Right renal pelvis (tissue), 4 donors: ENCODE measurements around the gene RIPK1. TPM values are rescaled to one million over a fixed set of nuclear protein-coding genes. Genes with fewer than 3 reads are reported as not detected.
A peak's percentile ranks its signal among the peaks of the same experiment; 100 is the strongest.
"Not testable (repeated sequence)": the region's sequence is repeated elsewhere in the genome, so short reads cannot be mapped to it uniquely, and the experiment has no call there.

ENCODE experiments used
- DNase-seq, 4 donors: peaks; one replicate each; pipeline ENCODE4 v3.0.0-alpha.2; 2013; ENCODE audit warnings: low read depth in 4 of 4, low spot score in 3 of 4, missing footprints in 1 of 4
- polyA plus RNA-seq, 4 donors: library from polyadenylated mRNA; unstranded; fragments of 120-200 nt; gene quantifications; one replicate each; pipeline ENCODE4 v1.2.1, GENCODE V29; 2013; ENCODE audit not compliant: insufficient read length in 4 of 4

The RIPK1 gene
- polyA plus RNA-seq, 4 donors: 23.5 to 28.6 (median 26.9) TPM

DNA sequence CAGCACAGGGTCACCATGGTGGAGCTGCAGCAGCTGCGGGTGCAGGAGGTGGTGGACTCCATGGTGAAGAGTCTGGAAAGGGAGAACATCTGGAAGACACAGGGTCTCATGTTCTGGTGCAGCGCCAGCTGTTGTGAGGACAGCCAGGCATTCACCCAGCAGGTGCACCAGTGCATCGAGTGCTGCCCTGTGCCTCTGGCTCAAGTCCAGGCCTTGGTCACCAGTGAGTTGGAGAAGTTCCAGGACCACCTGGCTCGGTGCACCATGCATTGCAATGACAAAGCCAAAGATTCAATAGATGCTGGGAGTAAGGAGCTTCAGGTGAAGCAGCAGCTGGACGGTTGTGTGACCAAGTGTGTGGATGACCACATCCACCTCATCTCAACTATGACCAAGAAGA lies 22.9 kb upstream of the RIPK1 start:
- no peak for DNase-seq

DNA sequence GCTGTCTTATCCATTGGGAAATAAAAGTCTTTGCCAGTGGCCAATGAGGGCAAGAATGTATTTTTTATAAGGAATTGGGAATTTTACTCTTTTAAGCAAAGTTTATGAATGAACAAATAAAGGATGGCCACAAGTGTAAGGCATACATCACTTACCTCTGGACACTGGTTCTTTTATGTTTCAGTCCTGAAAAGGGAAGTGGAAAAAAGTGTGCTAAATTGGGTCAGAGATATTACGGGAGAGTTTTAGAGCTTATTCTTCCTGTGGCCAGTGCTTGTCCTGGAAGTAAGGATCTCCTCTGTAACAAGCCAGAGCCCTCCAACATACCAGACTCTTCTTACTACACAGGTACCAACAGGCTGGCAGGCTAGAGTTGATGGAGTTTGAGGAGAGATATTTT lies 22.5 kb upstream of the RIPK1 start:
- no peak for DNase-seq

DNA sequence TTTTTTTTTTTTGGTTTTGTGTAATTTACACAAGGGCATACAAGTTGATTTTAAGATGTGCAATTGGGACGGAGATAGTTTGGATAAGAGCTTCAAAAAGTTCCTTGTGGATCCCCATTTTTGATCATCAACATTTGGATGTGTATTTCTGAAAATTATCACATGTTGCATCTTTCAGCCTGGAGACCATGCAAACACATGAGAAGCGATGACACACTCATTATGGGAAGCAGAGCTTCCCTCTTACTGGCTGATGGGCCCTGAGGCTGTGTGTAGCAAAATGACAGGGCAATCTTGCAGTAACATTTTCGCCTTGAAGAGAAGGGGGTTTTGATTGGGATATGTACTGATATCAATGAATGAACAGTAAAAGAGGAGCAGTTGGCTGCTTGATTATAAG lies 22.0 kb upstream of the RIPK1 start:
- DNase-seq: no peak

DNA sequence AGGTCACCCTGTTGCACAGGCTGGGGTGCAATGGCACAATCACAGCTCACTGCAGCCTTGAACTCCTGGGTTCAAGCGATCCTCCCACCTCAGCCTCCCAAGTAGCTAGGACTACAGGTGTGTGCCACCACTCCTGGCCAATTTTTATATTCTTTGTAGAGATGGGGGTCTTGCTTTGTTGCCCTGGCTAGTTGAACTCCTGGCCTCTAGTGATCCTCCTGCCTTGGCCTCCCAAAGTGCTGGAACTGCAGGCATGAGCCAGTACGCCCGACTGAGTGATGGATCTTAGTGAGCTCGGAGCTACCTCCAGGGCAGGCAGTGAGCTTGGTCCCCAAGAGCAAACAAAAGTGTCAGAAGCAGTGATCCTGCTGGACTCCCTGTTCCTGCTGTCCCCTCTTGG lies 20.3 kb upstream of the RIPK1 start:
- not testable (repeated sequence) for DNase-seq

DNA sequence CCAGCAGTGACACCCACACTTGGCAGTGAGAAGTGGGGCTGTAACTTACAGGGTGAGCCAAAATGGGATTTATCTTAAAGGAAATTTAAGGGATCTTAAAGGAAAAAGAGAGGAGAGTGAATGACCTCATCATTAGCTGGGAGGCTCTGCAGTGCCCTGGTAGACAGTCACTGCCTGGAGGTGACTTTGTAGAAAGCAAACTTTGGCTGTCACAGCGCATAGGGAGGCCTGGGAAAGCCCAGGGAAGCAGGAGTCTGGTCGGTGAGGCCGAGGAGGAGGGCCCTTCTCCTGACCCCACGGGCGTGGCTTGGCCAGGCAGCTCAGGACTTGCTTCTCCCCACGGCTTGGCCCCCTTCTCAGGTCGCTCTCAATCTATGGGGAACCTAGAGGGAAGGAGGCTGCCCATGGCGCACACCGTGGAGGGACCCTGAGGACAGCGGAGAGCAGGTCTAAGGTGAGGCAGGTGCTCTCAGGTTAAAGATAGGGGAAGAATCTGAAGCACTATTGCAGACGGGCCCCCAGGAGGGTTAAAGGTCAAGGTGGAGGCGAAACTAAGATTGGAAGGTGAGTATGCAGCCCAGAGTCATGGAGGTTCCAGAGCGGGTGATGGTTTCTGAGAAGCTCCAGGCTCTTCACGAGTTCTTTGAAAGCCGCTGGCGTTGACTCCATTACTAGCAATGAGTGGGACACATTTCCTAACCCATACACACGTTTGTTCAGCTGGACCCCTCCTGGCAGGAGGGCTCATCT lies 15.6 kb upstream of the RIPK1 start:
- no peak for DNase-seq

DNA sequence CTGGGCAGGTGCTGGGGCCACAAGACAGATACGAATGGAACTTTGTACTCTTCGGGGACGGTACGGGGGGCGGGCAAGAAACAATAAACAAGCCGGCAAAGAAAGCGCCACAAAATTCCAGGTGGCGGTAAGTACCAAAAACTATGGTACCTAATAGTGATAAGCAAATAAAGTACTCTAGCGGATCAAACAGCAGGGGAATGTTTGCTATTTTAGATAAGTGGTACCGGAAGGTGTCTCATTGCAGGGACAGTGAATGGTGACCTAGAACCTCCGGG lies 15.1 kb upstream of the RIPK1 start:
- DNase-seq: no peak

DNA sequence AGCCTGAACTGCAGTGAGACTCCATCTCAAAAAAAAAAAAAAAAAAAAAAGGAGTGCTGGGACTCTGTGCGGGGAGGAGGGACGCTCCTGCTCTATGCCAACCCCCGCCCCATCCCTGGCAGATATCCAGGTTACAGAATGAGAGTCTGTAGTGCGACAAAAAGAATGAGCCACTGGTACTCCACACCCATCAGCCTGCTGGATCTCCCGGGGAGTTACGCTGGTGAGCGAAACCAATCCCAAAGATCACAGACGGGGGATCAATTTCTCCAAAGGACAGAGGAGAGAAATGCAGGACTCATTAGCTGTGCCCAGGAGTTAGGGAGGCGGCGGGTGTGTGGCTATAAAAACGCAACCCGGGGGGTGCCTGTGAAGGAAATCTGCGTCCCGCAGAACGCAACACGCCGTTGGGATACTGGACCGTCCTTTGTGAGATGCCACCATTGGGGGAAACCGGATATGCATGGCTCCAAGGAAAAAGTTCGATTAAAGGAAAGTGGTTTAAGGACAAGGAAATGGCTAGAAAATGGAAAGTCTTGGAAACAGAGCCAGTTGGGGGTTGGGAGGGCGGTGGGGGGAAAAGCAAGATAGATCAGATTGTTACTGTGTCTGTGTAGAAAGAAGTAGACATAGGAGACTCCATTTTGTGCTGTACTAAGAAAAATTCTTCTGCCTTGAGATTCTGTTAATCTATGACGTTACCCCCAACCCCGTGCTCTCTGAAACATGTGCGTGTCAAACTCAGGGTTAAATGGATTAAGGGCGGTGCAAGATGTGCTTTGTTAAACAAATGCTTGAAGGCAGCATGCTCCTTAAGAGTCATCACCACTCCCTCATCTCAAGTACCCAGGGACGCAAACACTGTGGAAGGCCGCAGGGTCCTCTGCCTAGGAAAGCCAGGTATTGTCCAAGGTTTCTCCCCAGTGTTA lies 13.8 kb upstream of the RIPK1 start:
- DNase-seq: not testable (repeated sequence)

DNA sequence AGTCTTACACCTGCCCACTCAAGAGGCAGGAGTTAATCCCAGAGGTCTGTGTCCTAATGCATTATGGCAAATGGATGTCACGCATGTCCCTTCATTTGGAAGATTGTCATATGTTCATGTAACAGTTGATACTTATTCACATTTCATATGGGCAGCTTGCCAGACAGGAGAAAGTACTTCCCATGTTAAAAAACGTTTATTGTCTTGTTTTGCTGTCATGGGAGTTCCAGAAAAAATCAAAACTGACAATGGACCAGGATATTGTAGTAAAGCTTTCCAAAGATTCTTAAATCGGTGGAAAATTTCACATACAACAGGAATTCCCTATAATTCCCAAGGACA lies 13.2 kb upstream of the RIPK1 start:
- DNase-seq: not testable (repeated sequence)

DNA sequence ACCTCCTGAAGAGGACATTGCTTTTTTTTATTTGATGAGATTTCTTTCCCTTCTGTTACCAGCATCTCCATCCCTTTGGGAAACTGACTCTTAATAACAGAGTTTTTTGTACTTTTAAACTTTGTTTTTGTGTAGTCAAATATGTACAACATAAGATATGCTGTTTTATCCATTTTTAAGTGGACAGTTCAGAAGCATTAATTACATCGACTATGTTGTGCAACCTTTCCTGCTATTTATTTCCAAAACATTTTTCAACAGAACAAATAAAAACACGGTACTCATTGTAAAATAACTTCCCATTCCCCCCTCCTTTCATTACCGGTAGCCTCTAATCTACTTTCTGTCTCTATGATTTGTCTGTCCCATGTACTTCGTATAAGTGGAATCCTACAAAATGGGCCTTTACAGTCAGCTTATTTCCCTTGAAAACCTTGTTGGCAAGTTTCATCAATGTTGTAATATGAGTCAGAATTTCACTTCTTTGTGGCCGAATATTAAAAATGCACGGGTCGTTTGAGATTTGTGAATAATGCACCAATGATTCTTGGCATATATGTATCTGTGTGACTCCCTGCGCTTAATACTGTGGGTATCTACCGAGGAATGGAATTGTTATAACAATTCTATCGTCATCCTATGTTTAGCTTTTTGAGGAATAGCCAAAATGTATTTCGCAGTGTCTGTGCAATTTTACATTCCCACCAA lies 11.1 kb upstream of the RIPK1 start:
- no peak for DNase-seq

DNA sequence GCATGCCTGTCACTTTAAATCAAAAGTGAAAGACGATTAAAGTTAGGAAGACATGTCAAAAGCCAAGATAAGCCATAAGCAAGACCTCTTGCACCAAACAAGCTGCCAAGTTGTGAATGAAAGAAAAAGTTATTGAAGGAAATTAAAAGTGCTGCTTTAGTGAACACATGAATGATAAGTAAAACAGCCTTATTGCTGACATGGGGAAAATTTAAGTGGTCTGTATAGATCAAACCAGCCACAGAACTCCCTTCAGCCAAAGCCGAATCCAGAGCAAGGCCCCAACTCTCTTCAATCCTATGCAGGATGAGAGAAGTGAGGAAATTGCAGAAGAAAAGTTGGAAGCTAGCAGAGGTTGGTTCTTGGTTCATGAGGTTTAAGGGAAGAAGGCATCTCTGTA lies 9.3 kb upstream of the RIPK1 start:
- DNase-seq: no peak

DNA sequence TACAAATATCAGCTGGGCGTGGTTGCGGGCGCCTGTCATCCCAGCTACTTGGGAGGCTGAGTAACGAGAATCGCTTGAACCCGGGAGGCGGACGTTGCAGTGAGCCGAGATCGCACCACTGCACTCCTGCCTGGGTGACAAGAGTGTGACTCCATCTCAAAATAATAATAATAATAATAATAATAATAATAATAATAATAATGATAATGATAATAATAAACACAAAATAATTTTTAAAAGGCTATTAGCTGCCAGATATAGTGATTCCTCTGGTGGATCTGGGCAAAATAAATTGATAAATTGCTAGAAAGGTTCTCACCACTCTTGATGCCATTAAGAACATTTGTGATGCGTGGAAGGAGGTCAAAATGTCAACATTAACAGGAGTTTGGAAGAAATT lies 8.2 kb upstream of the RIPK1 start:
- not testable (repeated sequence) for DNase-seq

DNA sequence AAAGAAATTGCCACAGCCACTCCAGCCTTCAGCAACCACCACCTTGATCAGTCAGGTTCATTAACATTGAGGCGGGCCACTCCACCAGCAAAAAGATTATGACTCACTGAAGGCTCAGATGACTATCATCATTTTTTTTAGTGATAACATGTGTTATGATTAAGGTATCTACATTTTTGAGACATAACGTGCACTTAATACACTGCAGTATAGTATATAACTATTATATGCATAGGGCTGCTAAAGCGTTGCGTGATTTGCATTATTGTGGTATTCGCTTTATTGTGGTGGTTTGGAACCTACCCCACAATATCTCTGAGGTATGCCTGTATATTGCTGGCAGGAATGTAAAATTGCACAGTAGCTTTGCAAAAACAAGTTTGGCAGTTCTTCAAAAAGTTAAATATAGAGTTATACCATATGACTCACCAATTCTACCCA lies 6.8 kb upstream of the RIPK1 start:
- DNase-seq: no peak

DNA sequence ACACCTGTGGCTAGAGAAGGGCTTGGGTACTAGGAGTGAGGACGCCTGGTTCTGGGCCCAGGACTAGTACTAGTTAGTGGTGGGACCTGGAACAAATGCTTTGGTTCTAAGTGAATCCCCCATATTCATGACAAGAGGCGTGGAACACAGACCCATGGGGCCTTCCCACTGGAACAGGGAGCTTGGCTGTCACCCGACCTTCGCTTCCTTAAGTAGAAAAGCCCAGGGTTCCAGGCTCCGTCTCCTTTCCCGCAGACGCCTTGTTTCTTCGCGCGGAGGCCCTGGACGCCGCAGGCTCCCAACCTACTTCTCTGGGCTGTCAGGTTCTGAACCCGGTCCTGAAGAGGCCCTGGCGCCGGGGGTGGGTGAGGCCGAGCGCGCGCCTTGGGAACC lies 5.0 kb upstream of the RIPK1 start:
- not testable (repeated sequence) for DNase-seq

DNA sequence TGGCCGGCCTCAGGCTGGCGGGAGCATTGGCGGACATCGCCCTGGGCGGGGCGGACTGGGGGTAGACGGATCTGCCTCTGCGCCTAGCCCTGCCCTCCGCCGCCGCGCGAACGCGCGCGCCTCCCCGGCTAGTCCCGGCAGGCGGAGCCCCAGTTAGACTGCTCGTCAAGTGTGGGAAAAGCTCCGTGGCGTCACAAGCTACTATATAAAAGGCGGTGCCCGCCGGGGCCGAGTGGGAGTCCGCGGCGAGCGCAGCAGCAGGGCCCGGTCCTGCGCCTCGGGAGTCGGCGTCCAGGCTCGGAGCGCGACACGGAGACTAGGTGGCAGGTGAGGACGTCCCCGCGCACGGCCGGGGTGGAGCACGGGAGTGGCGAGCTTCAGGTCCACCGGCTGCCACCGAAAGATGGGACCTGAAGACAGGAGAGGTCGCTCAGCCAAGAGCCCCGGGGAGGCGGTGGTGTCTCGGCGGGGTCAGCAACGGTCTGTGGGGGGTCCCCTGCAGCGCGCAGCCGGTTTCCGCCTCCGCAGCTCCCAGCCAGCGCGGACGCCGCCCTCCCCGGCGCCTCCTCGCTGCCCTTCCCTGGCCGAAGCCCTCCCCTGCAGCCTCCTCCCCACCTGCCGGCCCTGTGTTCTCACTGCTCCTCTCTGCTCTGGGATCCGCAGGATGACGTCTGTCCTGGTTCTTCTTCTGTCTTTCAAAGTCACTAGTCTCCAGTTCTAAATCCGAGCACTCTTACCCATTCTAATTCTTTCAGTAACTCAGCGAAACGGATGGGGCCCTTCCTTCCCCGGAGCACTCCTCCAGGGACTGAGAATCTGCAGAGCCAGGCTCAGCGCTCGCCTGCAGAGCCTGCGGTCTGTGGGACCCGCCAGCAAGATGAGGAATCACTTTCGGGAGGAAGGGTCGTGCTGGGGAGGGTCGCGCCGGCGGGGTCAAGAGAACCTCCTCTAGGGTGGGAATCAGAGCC lies 4.3 kb upstream of the RIPK1 start:
- peak; percentile 74 to 82 (median 78) for DNase-seq

DNA sequence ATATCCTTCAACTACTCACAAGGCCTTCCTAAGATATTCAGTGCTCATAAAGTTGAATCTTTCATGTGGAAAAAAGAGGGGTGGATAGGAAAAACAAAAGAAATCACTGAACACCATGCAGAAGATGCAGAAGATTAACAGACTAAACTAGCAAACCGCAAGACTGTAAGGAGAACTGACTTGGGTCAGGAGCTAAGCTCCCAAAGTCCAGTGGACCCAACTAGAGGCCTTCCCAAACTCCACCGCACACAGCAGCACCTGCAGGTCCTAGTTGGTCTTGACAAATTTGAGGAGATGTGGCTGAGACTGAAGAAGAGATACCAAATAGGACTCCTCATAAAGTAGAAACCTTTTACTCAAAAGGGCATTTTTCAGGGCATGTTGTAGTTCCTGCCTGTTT lies 3.3 kb downstream of the RIPK1 start:
- DNase-seq: no peak

DNA sequence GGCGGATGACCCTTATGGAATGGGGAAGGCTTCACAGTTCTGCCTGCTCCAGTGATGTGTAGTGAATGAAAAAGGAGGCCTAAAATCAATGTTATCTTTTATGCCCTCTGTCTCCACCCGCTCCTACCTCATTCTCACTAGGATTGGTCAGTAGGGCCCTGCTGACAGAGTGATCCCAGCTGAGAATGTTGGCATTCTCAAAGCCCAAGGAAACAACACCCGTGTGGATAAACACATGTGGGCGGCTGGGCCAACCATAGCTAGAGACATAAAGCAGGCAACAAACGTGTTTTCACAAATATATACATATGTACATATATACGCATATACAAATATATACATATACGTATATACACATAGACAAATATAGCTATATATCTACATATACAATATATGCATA lies 4.5 kb downstream of the RIPK1 start:
- DNase-seq: no peak

DNA sequence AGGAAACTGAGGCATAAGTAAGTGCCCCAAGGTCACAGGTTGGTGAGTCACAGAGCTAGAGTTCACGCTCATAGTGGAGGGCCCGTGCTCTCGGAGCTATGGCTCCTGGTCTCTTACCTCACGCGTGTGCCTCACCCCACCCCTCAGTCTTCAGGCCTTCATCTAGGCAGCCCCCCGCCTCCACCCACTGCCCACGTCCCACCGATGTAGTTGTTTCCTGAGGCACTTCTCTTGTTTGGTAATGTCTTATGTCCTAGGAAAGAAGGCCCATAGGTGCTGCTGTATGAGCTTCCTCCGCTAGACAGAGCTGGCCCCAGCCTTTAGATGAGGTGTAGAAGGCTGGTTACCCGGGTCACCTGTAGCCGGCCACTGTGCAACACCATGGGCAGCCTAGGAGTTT lies 5.1 kb downstream of the RIPK1 start:
- no peak for DNase-seq

DNA sequence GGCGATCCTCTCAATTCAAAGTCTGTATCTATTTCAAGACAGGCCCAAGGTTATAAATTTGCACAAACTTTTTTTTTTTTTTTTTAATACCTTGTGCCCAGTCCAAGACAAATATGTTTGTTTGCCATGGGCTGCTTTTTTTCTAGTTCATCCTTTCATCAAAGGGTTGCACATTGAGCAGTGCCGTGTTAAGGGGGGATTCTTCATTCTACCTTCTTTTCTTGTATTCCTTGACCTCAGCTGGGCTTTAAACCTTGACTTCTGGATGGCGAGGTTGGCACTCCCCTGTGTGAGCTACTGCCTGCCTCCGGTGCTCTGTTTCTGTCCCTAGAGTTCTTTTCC lies 7.4 kb downstream of the RIPK1 start:
- no peak for DNase-seq

DNA sequence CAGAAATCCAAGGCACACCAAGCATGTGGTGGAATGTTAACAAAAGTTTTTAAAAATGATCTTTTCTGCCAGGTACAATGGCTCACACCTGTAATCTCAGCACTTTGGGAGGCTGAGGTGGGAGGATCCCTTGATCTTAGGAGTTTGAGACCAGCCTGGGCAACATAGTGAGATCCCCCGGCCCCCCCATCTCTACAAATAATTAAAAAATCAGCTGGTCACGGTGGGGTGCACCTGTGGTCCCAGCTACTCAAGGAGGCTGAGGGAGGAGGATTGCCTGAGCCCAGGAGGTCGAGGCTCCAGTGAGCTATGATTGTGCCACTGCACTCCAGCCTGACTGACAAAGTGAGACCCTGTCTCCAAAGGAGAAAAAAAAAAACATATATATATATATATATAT lies 8.0 kb downstream of the RIPK1 start:
- no peak for DNase-seq

DNA sequence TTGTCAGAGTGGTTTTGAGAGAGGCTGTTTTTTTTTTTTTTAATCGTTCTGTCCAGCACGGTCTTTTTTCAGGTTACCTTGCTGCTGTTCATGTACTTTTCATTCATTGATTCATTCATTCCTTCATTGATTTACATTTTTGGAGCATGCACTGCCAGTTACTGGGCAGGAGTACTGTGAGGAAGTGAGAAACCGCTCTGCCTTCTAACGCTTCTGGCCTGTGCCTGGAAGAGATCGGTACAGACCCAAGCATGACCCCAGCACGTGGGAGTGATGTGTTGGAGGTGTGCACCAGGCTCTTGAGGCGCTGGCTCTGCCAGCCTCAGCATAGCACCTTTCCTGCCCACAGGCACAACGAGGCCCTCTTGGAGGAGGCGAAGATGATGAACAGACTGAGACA lies 9.1 kb downstream of the RIPK1 start:
- no peak for DNase-seq

DNA sequence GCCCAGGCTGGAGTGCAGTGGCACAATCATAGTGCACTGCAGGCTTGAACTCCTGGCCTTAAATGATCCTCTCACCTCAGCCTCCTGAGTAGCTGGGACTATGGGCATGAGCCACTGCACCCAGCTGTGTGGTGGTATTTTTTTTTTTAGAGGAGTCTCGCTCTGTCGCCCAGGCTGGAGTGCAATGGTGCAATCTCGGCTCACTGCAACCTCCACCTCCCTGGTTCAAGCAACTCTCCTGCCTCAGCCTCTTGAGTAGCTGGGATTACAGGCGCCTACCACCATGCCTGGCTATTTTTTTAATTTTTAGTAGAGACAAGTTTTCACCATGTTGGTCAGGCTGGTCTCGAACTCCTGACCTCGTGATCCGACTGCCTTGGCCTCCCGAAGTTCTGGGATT lies 10.7 kb downstream of the RIPK1 start:
- not testable (repeated sequence) for DNase-seq
